ENCODE measurements around the gene OTOS. TPM values are rescaled to one million over a fixed set of nuclear protein-coding genes. Genes with fewer than 3 reads are reported as not detected.

Gene OTOS
- total and polyA plus RNA-seq, 2 of the 4 experiments (the other 2 are of a cell fraction): 0.34 TPM; not detected in 1

GRCh38 chr2:240151477-240152031 lies 11.1 kb upstream of the OTOS start:
- Histone ChIP-seq H3K9me1 (ENCODE audit: insufficient read depth, low read length) (peaks cover 6% of the 10 kb centered on the region; the same call in 1 of the 2 replicates), H3K23ac (ENCODE audit: low read depth, low read length) (no peak overlapping the region), H3K4me3 (ENCODE audit: insufficient read depth, low read depth, low read length) (no peak overlapping the region), H2BK5ac (ENCODE audit: low read depth, low read length, poor library complexity, severe bottlenecking) (no peak overlapping the region), H3K9ac (ENCODE audit: low read depth, low read length) (no peak overlapping the region), H3K79me1 (ENCODE audit: low read depth in 1 of 2, low read length in 2 of 2) (no peaks in the 10 kb centered on the region), H3K27ac (ENCODE audit: insufficient read depth, low read length) (no peak overlapping the region), H3K18ac (ENCODE audit: low read depth, low read length) (no peak overlapping the region), H2BK15ac (ENCODE audit: low read depth, low read length) (no peak overlapping the region), H4K5ac (ENCODE audit: low read depth, low read length) (no peak overlapping the region), H2BK20ac (ENCODE audit: low read depth, low read length) (no peak overlapping the region), H2AK5ac (ENCODE audit: low read depth, low read length) (no peak overlapping the region), H3K4me1 (ENCODE audit: control insufficient read depth, insufficient read depth, low read length) (no peaks in the 10 kb centered on the region), H3K36me3 (ENCODE audit: control insufficient read depth, insufficient read depth, low read length) (no peaks in the 10 kb centered on the region), H3K14ac (replicated peaks; ENCODE audit: low read depth, low read length) (no peak overlapping the region), H4K20me1 (ENCODE audit: insufficient read depth, low read length) (peaks cover 4% of the 10 kb centered on the region; the same call in 1 of the 2 replicates), H3K9me3 (ENCODE audit: control insufficient read depth, insufficient read depth, low read length) (0 out of 2 replicates have a peak, but pooled peaks cover 1% of the 10 kb centered on the region), H2BK120ac (ENCODE audit: low read depth, low read length) (no peak overlapping the region), H2AK9ac (replicated peaks; ENCODE audit: low read depth, low read length, poor library complexity) (no peak overlapping the region), H3K56ac (ENCODE audit: extremely low read depth, insufficient read depth, low read length) (no peak overlapping the region), H4K8ac (ENCODE audit: low read depth in 2 of 2, low read length in 2 of 2) (no peak overlapping the region), H3K27me3 (ENCODE audit: control insufficient read depth, insufficient read depth, low read length) (peaks cover 40% of the 10 kb centered on the region), H4K91ac (ENCODE audit: insufficient read depth, low read depth, low read length) (no peak overlapping the region), H2AFZ (replicated peaks; ENCODE audit: low read length, poor library complexity) (no peak overlapping the region), H3K4ac (ENCODE audit: low read depth, low read length) (no peak overlapping the region), H3K4me2 (ENCODE audit: low read depth, low read length) (no peak overlapping the region)
- DNase-seq (no peak), ATAC-seq (ENCODE audit: low read depth) (no peak)
- intact Hi-C loops (cut with micrococcal nuclease): no loop called here
- ChIA-PET POLR2A (ENCODE audit: unreplicated experiment) (no interaction called here), CTCF (interaction anchor here (1.0 kb wide), 1 partner anchor 363 kb away, joined by 3 read pairs; no protein-coding TSS in a partner anchor)
- dilution Hi-C loops (cut with HindIII; ENCODE audit: low sequenced_read_pairs, unreplicated experiment): no loop called here
- in situ Hi-C loops (cut with MboI; ENCODE audit: low sequenced_read_pairs): no loop called here
- no TSS peak for BruUV-seq (replicated peaks)
- no CpG with 5 or more reads among the region's 15 CpGs for WGBS, 2 experiments (ENCODE audit: extremely low coverage in 2 of 2, insufficient read length in 1 of 2)
- TF ChIP-seq MXI1 (IDR thresholded peaks at IDR 0.05; ENCODE audit: borderline replicate concordance, low read depth, low read length) (no peak), USF2 (IDR thresholded peaks at IDR 0.05; ENCODE audit: low read depth, low read length) (no peak), CTCF (conservative IDR thresholded peaks at IDR 0.05; ENCODE audit: low read depth, low read length) (no peak), NFE2L2 (IDR thresholded peaks at IDR 0.05; ENCODE audit: low read depth, low read length) (no peak), BHLHE40 (IDR thresholded peaks at IDR 0.05; ENCODE audit: low read depth, low read length) (no peak), RAD21 (IDR thresholded peaks at IDR 0.05; ENCODE audit: low read length) (no peak)

Data from IMR-90 (cell line).